Esophagus squamous epithelium (tissue), 4 donors: ENCODE measurements around the gene FRMD1.

Experiments used
- CTCF ChIP-seq, 6 experiments: fragments of 450-650 bp in 4 of 6; fragments of 200-600 bp in 2 of 6; sonication (generic) in 2 of 6; IDR thresholded peaks; one replicate each; pipeline ENCODE4 v1.5.1; 2016 to 2019; ENCODE audit warnings: antibody characterized with exemption in 6 of 6, mild to moderate bottlenecking in 4 of 6, moderate library complexity in 4 of 6
- POLR2A ChIP-seq, 4 donors: fragments of 450-650 bp; IDR thresholded peaks; one replicate each; pipeline ENCODE4 v1.6.1; 2017; ENCODE audit warnings: antibody characterized with exemption in 4 of 4, mild to moderate bottlenecking in 4 of 4, moderate library complexity in 3 of 4

GRCh38 chr6:168093634-168094033 is 14.6 kb upstream of the FRMD1 start:
- TF ChIP-seq CTCF (IDR thresholded peaks at IDR 0.05) (no peak), POLR2A (IDR thresholded peaks at IDR 0.05) (no peak)
